Mucosa of rectum (tissue), 2 donors: ENCODE data around the gene HIPK3.

Experiments
- H3K27ac ChIP-seq, 2 donors: one replicate each; pipeline ENCODE4 v1.7.0; 2013; ENCODE audit warnings: inconsistent platforms in 2 of 2, low read depth in 2 of 2, low read length in 2 of 2
- H3K27me3 ChIP-seq, 2 donors: one replicate each; pipeline ENCODE4 v1.7.0; 2013; ENCODE audit warnings: low read length in 2 of 2; ENCODE audit not compliant: control insufficient read depth in 2 of 2, insufficient read depth in 2 of 2
- H3K36me3 ChIP-seq, 2 donors: one replicate each; pipeline ENCODE4 v1.7.0; 2013; ENCODE audit warnings: low read length in 2 of 2; ENCODE audit not compliant: control insufficient read depth in 2 of 2, insufficient read depth in 2 of 2
- H3K4me1 ChIP-seq, 2 donors: one replicate each; pipeline ENCODE4 v1.7.0; 2013; ENCODE audit warnings: low read length in 2 of 2, mild to moderate bottlenecking in 1 of 2; ENCODE audit not compliant: control insufficient read depth in 2 of 2, insufficient read depth in 2 of 2
- H3K4me3 ChIP-seq, 2 donors: one replicate each; pipeline ENCODE4 v1.7.0; 2013; ENCODE audit warnings: low read length in 2 of 2
- H3K9ac ChIP-seq, 2 donors: one replicate each; pipeline ENCODE4 v1.7.0; 2013; ENCODE audit warnings: low read length in 2 of 2, low read depth in 1 of 2, mild to moderate bottlenecking in 1 of 2
- H3K9me3 ChIP-seq, 2 donors: one replicate each; pipeline ENCODE4 v1.7.0; 2013; ENCODE audit warnings: low read length in 2 of 2; ENCODE audit not compliant: control insufficient read depth in 2 of 2
- donor health status: healthy.
- donor health status: Normal muscosa, but diverticular disease.

HIPK3 gene

GRCh38 chr11:33405834-33406602 lies 148.8 kb downstream of the HIPK3 start:
- Histone ChIP-seq H3K36me3 (no peaks in the 10 kb centered on the region), H3K27ac (no peak overlapping the region), H3K4me1 (no peaks in the 10 kb centered on the region), H3K4me3 (no peak overlapping the region), H3K9me3 (no peaks in the 10 kb centered on the region), H3K27me3 (peaks cover 5 to 7% of the 10 kb centered on the region in 2 donors), H3K9ac (no peak overlapping the region)
